Measurements from ENCODE around the gene DAAM2. TPM values are rescaled to one million over a fixed set of nuclear protein-coding genes. Genes with fewer than 3 reads are reported as not detected.

Gene DAAM2
- total and polyA plus RNA-seq, 2 donors (not counting 3 experiments of a cell fraction or from before 2014, with no cell fraction given): 0.42 to 0.44 TPM

- DNase-seq (ENCODE audit: low read depth, low spot score): no peak
- Histone ChIP-seq H3K27ac (ENCODE audit: insufficient read depth, low read depth, low read length) (no peak overlapping the region), H2AFZ (ENCODE audit: low read depth, low read length) (no peak overlapping the region), H3K36me3 (ENCODE audit: control insufficient read depth in 2 of 2, extremely low read depth in 1 of 2, insufficient read depth in 2 of 2, low read length in 2 of 2) (no peaks in the 10 kb centered on the region), H3K4me1 (ENCODE audit: control insufficient read depth, extremely low read depth, insufficient read depth, low read length) (no peaks in the 10 kb centered on the region), H4K20me1 (replicated peaks; ENCODE audit: control insufficient read depth, extremely low read depth, insufficient read depth, low read length) (no peaks in the 10 kb centered on the region), H3K9ac (replicated peaks; ENCODE audit: extremely low read depth, insufficient read depth, low read length) (no peak overlapping the region), H3K27me3 (ENCODE audit: control insufficient read depth in 2 of 2, insufficient read depth in 2 of 2, low read length in 2 of 2) (no peaks in the 10 kb centered on the region), H3K9me3 (replicated peaks; ENCODE audit: control insufficient read depth, insufficient read depth, low read length) (no peaks in the 10 kb centered on the region), H3K79me2 (ENCODE audit: control insufficient read depth, insufficient read depth, low read length) (no peaks in the 10 kb centered on the region), H3K4me3 (replicated peaks in 1 of 3; ENCODE audit: insufficient read depth in 1 of 3, low read depth in 1 of 3, low read length in 3 of 3) (no peak overlapping the region), H3K4me2 (ENCODE audit: insufficient read depth, low read length) (no peak overlapping the region), H3K9me1 (replicated peaks; ENCODE audit: control insufficient read depth, extremely low read depth, insufficient read depth, low read length) (no peaks in the 10 kb centered on the region)
- no TSS peak for BruUV-seq (replicated peaks)
- POLR2A ChIA-PET: no interaction called here
- dilution Hi-C loops (cut with MboI; ENCODE audit: extremely low pct_ligation_motif_present, low sequenced_read_pairs) (no loop called here), intact Hi-C loops (cut with micrococcal nuclease) (no loop called here)
- TF ChIP-seq FOS (IDR thresholded peaks at IDR 0.05; ENCODE audit: borderline replicate concordance, insufficient read depth, low read length) (no peak), MAX (IDR thresholded peaks at IDR 0.05; ENCODE audit: insufficient read depth, insufficient read length) (no peak), POLR2A (IDR thresholded peaks at IDR 0.05; ENCODE audit: low read depth, low read length) (no peak), GATA2 (IDR thresholded peaks at IDR 0.05; ENCODE audit: insufficient read depth, insufficient read length, low read depth, low read length) (no peak), EZH2 (IDR thresholded peaks at IDR 0.05; ENCODE audit: borderline replicate concordance, low read depth, low read length, severe bottlenecking) (no peak), MYC (IDR thresholded peaks at IDR 0.05; ENCODE audit: low read depth, low read length) (no peak)
- TF ChIP-seq, protein P1, sequence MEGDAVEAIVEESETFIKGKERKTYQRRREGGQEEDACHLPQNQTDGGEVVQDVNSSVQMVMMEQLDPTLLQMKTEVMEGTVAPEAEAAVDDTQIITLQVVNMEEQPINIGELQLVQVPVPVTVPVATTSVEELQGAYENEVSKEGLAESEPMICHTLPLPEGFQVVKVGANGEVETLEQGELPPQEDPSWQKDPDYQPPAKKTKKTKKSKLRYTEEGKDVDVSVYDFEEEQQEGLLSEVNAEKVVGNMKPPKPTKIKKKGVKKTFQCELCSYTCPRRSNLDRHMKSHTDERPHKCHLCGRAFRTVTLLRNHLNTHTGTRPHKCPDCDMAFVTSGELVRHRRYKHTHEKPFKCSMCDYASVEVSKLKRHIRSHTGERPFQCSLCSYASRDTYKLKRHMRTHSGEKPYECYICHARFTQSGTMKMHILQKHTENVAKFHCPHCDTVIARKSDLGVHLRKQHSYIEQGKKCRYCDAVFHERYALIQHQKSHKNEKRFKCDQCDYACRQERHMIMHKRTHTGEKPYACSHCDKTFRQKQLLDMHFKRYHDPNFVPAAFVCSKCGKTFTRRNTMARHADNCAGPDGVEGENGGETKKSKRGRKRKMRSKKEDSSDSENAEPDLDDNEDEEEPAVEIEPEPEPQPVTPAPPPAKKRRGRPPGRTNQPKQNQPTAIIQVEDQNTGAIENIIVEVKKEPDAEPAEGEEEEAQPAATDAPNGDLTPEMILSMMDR (IDR thresholded peaks at IDR 0.05; ENCODE audit: extremely low read depth in 1 of 2, insufficient read depth in 1 of 2, low read depth in 1 of 2, low read length in 2 of 2): no peak
- CTCF ChIA-PET: no interaction called here
- no peak for FAIRE-seq
These were observed 23.2 kb downstream of the DAAM2 start for GRCh38 chr6:39815356-39815755.
